Stomach smooth muscle (tissue), 2 donors: Measurements from ENCODE around the gene GPR183.

Experiments used
- H3K27ac ChIP-seq: one replicate; pipeline ENCODE4 v1.7.0; 2013; ENCODE audit warnings: mild to moderate bottlenecking, low read length, inconsistent platforms
- H3K27me3 ChIP-seq, 2 donors: one replicate each; pipeline ENCODE4 v1.7.0; 2013; ENCODE audit warnings: low read length in 2 of 2; ENCODE audit not compliant: insufficient read depth in 2 of 2, control insufficient read depth in 1 of 2
- H3K36me3 ChIP-seq, 2 donors: one replicate each; pipeline ENCODE4 v1.7.0; 2013; ENCODE audit warnings: low read length in 2 of 2; ENCODE audit not compliant: control insufficient read depth in 2 of 2, insufficient read depth in 2 of 2
- H3K4me1 ChIP-seq: one replicate; pipeline ENCODE4 v1.7.0; 2013; ENCODE audit warnings: low read length; ENCODE audit not compliant: control insufficient read depth, insufficient read depth
- H3K4me3 ChIP-seq, 2 donors: one replicate each; pipeline ENCODE4 v1.7.0; 2013; ENCODE audit warnings: low read length in 2 of 2
- H3K9ac ChIP-seq, 2 donors: one replicate each; pipeline ENCODE4 v1.7.0; 2013; ENCODE audit warnings: low read length in 2 of 2, mild to moderate bottlenecking in 1 of 2
- H3K9me3 ChIP-seq, 2 donors: one replicate each; pipeline ENCODE4 v1.7.0; 2013; ENCODE audit warnings: low read length in 2 of 2; ENCODE audit not compliant: control insufficient read depth in 2 of 2
- donor health status: healthy.
- donor health status: Pancreatic carcinoma.

Gene GPR183

GRCh38 chr13:99335603-99336002, 28.4 kb upstream of the GPR183 start:
- H3K9ac ChIP-seq, result no peak overlapping the region
- H3K27me3 ChIP-seq, result no peaks in the 10 kb centered on the region
- no peak overlapping the region for H3K27ac ChIP-seq
- peaks cover 5 to 6% of the 10 kb centered on the region in 2 donors for H3K36me3 ChIP-seq
- H3K4me1 ChIP-seq, result no peaks in the 10 kb centered on the region
- no peak overlapping the region for H3K4me3 ChIP-seq
- H3K9me3 ChIP-seq, result no peaks in the 10 kb centered on the region

GRCh38 chr13:99335087-99335486, 27.9 kb upstream of the GPR183 start:
- H3K4me3 ChIP-seq, result no peak overlapping the region
- H3K27me3 ChIP-seq, result no peaks in the 10 kb centered on the region
- no peaks in the 10 kb centered on the region for H3K9me3 ChIP-seq
- no peak overlapping the region for H3K9ac ChIP-seq
- no peak overlapping the region for H3K27ac ChIP-seq
- H3K4me1 ChIP-seq, result no peaks in the 10 kb centered on the region
- peaks cover 0 to 3% of the 10 kb centered on the region in 2 donors for H3K36me3 ChIP-seq

GRCh38 chr13:99334221-99334620, 27.0 kb upstream of the GPR183 start:
- Histone ChIP-seq H3K4me3 (no peak overlapping the region), H3K4me1 (no peaks in the 10 kb centered on the region), H3K27ac (no peak overlapping the region), H3K36me3 (peaks cover 0 to 5% of the 10 kb centered on the region in 2 donors), H3K9ac (no peak overlapping the region), H3K27me3 (no peaks in the 10 kb centered on the region), H3K9me3 (no peaks in the 10 kb centered on the region)

GRCh38 chr13:99332456-99332855, 25.3 kb upstream of the GPR183 start:
- peaks cover 3 to 8% of the 10 kb centered on the region in 2 donors for H3K36me3 ChIP-seq
- no peaks in the 10 kb centered on the region for H3K4me1 ChIP-seq
- H3K27ac ChIP-seq, result no peak overlapping the region
- no peaks in the 10 kb centered on the region for H3K27me3 ChIP-seq
- no peak overlapping the region for H3K9ac ChIP-seq
- H3K9me3 ChIP-seq, result no peaks in the 10 kb centered on the region
- H3K4me3 ChIP-seq, result no peak overlapping the region

GRCh38 chr13:99331881-99332293, 24.7 kb upstream of the GPR183 start:
- no peak overlapping the region for H3K4me3 ChIP-seq
- H3K9me3 ChIP-seq, result no peaks in the 10 kb centered on the region
- peaks cover 3 to 8% of the 10 kb centered on the region in 2 donors for H3K36me3 ChIP-seq
- no peaks in the 10 kb centered on the region for H3K27me3 ChIP-seq
- H3K27ac ChIP-seq, result no peak overlapping the region
- H3K4me1 ChIP-seq, result no peaks in the 10 kb centered on the region
- H3K9ac ChIP-seq, result no peak overlapping the region

- H3K36me3 ChIP-seq, result peaks cover 3 to 8% of the 10 kb centered on the region in 2 donors
- no peaks in the 10 kb centered on the region for H3K9me3 ChIP-seq
- H3K4me3 ChIP-seq, result no peak overlapping the region
- H3K4me1 ChIP-seq, result no peaks in the 10 kb centered on the region
- no peaks in the 10 kb centered on the region for H3K27me3 ChIP-seq
- no peak overlapping the region for H3K27ac ChIP-seq
- H3K9ac ChIP-seq, result no peak overlapping the region
Measured at GRCh38 chr13:99330942-99331341, 23.7 kb upstream of the GPR183 start.

- Histone ChIP-seq H3K27me3 (no peaks in the 10 kb centered on the region), H3K9ac (no peak overlapping the region), H3K36me3 (peaks cover 3 to 5% of the 10 kb centered on the region in 2 donors), H3K4me1 (no peaks in the 10 kb centered on the region), H3K4me3 (no peak overlapping the region), H3K9me3 (no peaks in the 10 kb centered on the region), H3K27ac (no peak overlapping the region)
Measured at GRCh38 chr13:99329477-99329876, 22.3 kb upstream of the GPR183 start.

- H3K27ac ChIP-seq, result no peak overlapping the region
- H3K9me3 ChIP-seq, result no peaks in the 10 kb centered on the region
- H3K27me3 ChIP-seq, result no peaks in the 10 kb centered on the region
- H3K36me3 ChIP-seq, result peaks cover 3 to 9% of the 10 kb centered on the region in 2 donors
- H3K4me3 ChIP-seq, result no peak overlapping the region
- H3K4me1 ChIP-seq, result no peaks in the 10 kb centered on the region
- no peak overlapping the region for H3K9ac ChIP-seq
Measured at GRCh38 chr13:99327761-99328160, 20.6 kb upstream of the GPR183 start.

GRCh38 chr13:99327126-99327525, 19.9 kb upstream of the GPR183 start:
- H3K9ac ChIP-seq, result no peak overlapping the region
- no peaks in the 10 kb centered on the region for H3K4me1 ChIP-seq
- no peak overlapping the region for H3K4me3 ChIP-seq
- no peaks in the 10 kb centered on the region for H3K9me3 ChIP-seq
- H3K36me3 ChIP-seq, result peaks cover 3 to 10% of the 10 kb centered on the region in 2 donors
- no peaks in the 10 kb centered on the region for H3K27me3 ChIP-seq
- no peak overlapping the region for H3K27ac ChIP-seq

- Histone ChIP-seq H3K27me3 (no peaks in the 10 kb centered on the region), H3K27ac (no peak overlapping the region), H3K9me3 (no peaks in the 10 kb centered on the region), H3K4me3 (no peak overlapping the region), H3K4me1 (no peaks in the 10 kb centered on the region), H3K9ac (no peak overlapping the region), H3K36me3 (peaks cover 3 to 10% of the 10 kb centered on the region in 2 donors)
Measured at GRCh38 chr13:99326012-99326411, 18.8 kb upstream of the GPR183 start.

GRCh38 chr13:99323488-99323887, 16.3 kb upstream of the GPR183 start:
- Histone ChIP-seq H3K36me3 (peaks cover 0 to 5% of the 10 kb centered on the region in 2 donors), H3K9me3 (no peaks in the 10 kb centered on the region), H3K27ac (no peak overlapping the region), H3K4me3 (no peak overlapping the region), H3K27me3 (no peaks in the 10 kb centered on the region), H3K9ac (no peak overlapping the region), H3K4me1 (no peaks in the 10 kb centered on the region)
